IMR-90 (cell line): Measurements from ENCODE around the gene VAC14. TPM values are rescaled to one million over a fixed set of nuclear protein-coding genes. Genes with fewer than 3 reads are reported as not detected.

Experiments used
- ATAC-seq: fragments of 200-7000 bp; cut with Tn5 transposase; 2 replicates; pipeline ENCODE4 v1.9.1; 2020; ENCODE audit warnings: low read depth, mild to moderate bottlenecking, moderate library complexity
- BruUV-seq: library from RNA; stranded (reverse); fragments of 400-500 nt; replicated peaks from 2 replicates; lab custom pipeline; 2021; lab: Mats Ljungman, UMichigan
- CTCF ChIA-PET: fragments of 300-600 bp; formaldehyde crosslinking; extraction: SDS; loops from one replicate; lab custom pipeline; 2021; ENCODE audit warnings: antibody characterized with exemption; lab: Yijun Ruan, JAX
- POLR2A ChIA-PET: fragments of 300-600 bp; sonication (Branson Sonifier 250); formaldehyde crosslinking; loops from one replicate; lab custom pipeline; 2022; ENCODE audit warnings: antibody characterized with exemption; ENCODE audit not compliant: unreplicated experiment; lab: Charles Lee
- DNase-seq: peaks from one replicate; pipeline ENCODE4 v3.0.0; 2013
- H2AFZ ChIP-seq: replicated peaks from 2 replicates; pipeline ENCODE3; 2013; ENCODE audit warnings: low read length, mild to moderate bottlenecking; ENCODE audit not compliant: poor library complexity
- H2AK5ac ChIP-seq: 2 replicates; pipeline ENCODE4 v1.6.1; 2013; ENCODE audit warnings: low read depth, low read length, inconsistent platforms
- H2AK9ac ChIP-seq: replicated peaks from 2 replicates; pipeline ENCODE3; 2013; ENCODE audit warnings: mild to moderate bottlenecking, low read depth, low read length, moderate library complexity; ENCODE audit not compliant: poor library complexity
- H2BK120ac ChIP-seq: 2 replicates; pipeline ENCODE4 v1.6.1; 2013; ENCODE audit warnings: low read depth, low read length, inconsistent platforms
- H2BK15ac ChIP-seq: 3 replicates; pipeline ENCODE4 v1.6.1; 2013; ENCODE audit warnings: low read depth, low read length, inconsistent platforms
- H2BK20ac ChIP-seq: 2 replicates; pipeline ENCODE4 v1.6.1; 2013; ENCODE audit warnings: low read depth, mild to moderate bottlenecking, inconsistent platforms, low read length, moderate library complexity
- H2BK5ac ChIP-seq: 2 replicates; pipeline ENCODE4 v1.6.1; 2013; ENCODE audit warnings: mild to moderate bottlenecking, low read depth, low read length, inconsistent platforms; ENCODE audit not compliant: poor library complexity, severe bottlenecking
- H3K14ac ChIP-seq: replicated peaks from 2 replicates; pipeline ENCODE4 v1.6.1; 2013; ENCODE audit warnings: low read depth, low read length, inconsistent platforms
- H3K18ac ChIP-seq: 2 replicates; pipeline ENCODE4 v1.6.1; 2013; ENCODE audit warnings: low read depth, low read length, control low read depth
- H3K23ac ChIP-seq: 2 replicates; pipeline ENCODE4 v1.6.1; 2013; ENCODE audit warnings: low read depth, low read length, inconsistent platforms
- H3K27ac ChIP-seq: 2 replicates; pipeline ENCODE4 v1.5.1; 2013; ENCODE audit warnings: mild to moderate bottlenecking, control low read depth, low read length; ENCODE audit not compliant: insufficient read depth
- H3K27me3 ChIP-seq: 2 replicates; pipeline ENCODE4 v1.6.1; 2013; ENCODE audit warnings: low read length; ENCODE audit not compliant: control insufficient read depth, insufficient read depth
- H3K36me3 ChIP-seq: 2 replicates; pipeline ENCODE4 v1.6.1; 2013; ENCODE audit warnings: low read length, mixed read lengths; ENCODE audit not compliant: control insufficient read depth, insufficient read depth
- H3K4ac ChIP-seq: 2 replicates; pipeline ENCODE4 v1.6.1; 2013; ENCODE audit warnings: low read depth, low read length, inconsistent platforms
- H3K4me1 ChIP-seq: 2 replicates; pipeline ENCODE4 v1.6.1; 2013; ENCODE audit warnings: low read length, mixed read lengths; ENCODE audit not compliant: control insufficient read depth, insufficient read depth
- H3K4me2 ChIP-seq: 2 replicates; pipeline ENCODE4 v1.6.1; 2013; ENCODE audit warnings: low read depth, mild to moderate bottlenecking, control low read depth, low read length, moderate library complexity
- H3K4me3 ChIP-seq: 2 replicates; pipeline ENCODE4 v1.5.1; 2013; ENCODE audit warnings: low read depth, mild to moderate bottlenecking, control low read depth, low read length, moderate library complexity; ENCODE audit not compliant: insufficient read depth
- H3K56ac ChIP-seq: 2 replicates; pipeline ENCODE4 v1.6.1; 2013; ENCODE audit warnings: low read length, inconsistent platforms; ENCODE audit not compliant: insufficient read depth; ENCODE audit errors: extremely low read depth
- H3K79me1 ChIP-seq, 2 experiments: 2 replicates each; pipeline ENCODE4 v1.6.1; 2013; ENCODE audit warnings: low read length in 2 of 2, inconsistent platforms in 1 of 2, low read depth in 1 of 2
- H3K9ac ChIP-seq: 2 replicates; pipeline ENCODE4 v1.6.1; 2013; ENCODE audit warnings: low read depth, low read length, control low read depth
- H3K9me1 ChIP-seq: 2 replicates; pipeline ENCODE4 v1.6.1; 2013; ENCODE audit warnings: low read length, inconsistent platforms; ENCODE audit not compliant: insufficient read depth
- H3K9me3 ChIP-seq: 2 replicates; pipeline ENCODE4 v1.6.1; 2013; ENCODE audit warnings: low read length; ENCODE audit not compliant: control insufficient read depth, insufficient read depth
- H4K20me1 ChIP-seq: 2 replicates; pipeline ENCODE4 v1.6.1; 2013; ENCODE audit warnings: low read length, inconsistent platforms; ENCODE audit not compliant: insufficient read depth
- H4K5ac ChIP-seq: 2 replicates; pipeline ENCODE4 v1.6.1; 2013; ENCODE audit warnings: mild to moderate bottlenecking, low read depth, low read length, control low read depth
- H4K8ac ChIP-seq, 2 experiments: 2 replicates each; pipeline ENCODE4 v1.6.1; 2013; ENCODE audit warnings: low read depth in 2 of 2, low read length in 2 of 2, control low read depth in 1 of 2, inconsistent platforms in 1 of 2
- H4K91ac ChIP-seq: 2 replicates; pipeline ENCODE4 v1.6.1; 2013; ENCODE audit warnings: low read depth, low read length, inconsistent platforms; ENCODE audit not compliant: insufficient read depth
- BHLHE40 ChIP-seq: fragments of 150-350 bp; IDR thresholded peaks from 2 replicates; pipeline ENCODE4 v1.6.1; 2016; ENCODE audit warnings: mild to moderate bottlenecking, low read depth, low read length
- FOS ChIP-seq: fragments of 150-350 bp; IDR thresholded peaks from 2 replicates; pipeline ENCODE4 v1.6.1; 2016; ENCODE audit warnings: low read depth, low read length
- MAFK ChIP-seq: IDR thresholded peaks from 2 replicates; pipeline ENCODE4 v1.6.1; 2012; ENCODE audit warnings: low read depth, low read length, improper control_type of control experiment
- NFE2L2 ChIP-seq: fragments of 150-350 bp; IDR thresholded peaks from 2 replicates; pipeline ENCODE4 v1.6.1; 2016; ENCODE audit warnings: low read depth, mild to moderate bottlenecking, low read length
- RCOR1 ChIP-seq: IDR thresholded peaks from 2 replicates; pipeline ENCODE4 v1.6.1; 2012; ENCODE audit warnings: mild to moderate bottlenecking, low read length, improper control_type of control experiment; ENCODE audit not compliant: insufficient replicate concordance
- USF2 ChIP-seq: fragments of 150-350 bp; IDR thresholded peaks from 2 replicates; pipeline ENCODE4 v1.6.1; 2017; ENCODE audit warnings: mild to moderate bottlenecking, antibody characterized with exemption, low read length, low read depth
- WGBS, 2 experiments: methylation state at CpG; one replicate each; pipeline versions ENCODE4 v1.1.5 to v1.1.7; 2013; ENCODE audit warnings: missing lambda C conversion rate in 2 of 2; ENCODE audit not compliant: insufficient read length in 1 of 2; ENCODE audit errors: extremely low coverage in 2 of 2; 5-methylcytosine and 5-hydroxymethylcytosine counted together
- dilution Hi-C: fragments of 300-500 bp; cut with HindIII; formaldehyde crosslinking; loops from one replicate; pipeline ENCODE4 v1.14.3; 2018; ENCODE audit warnings: low sequenced_read_pairs; ENCODE audit not compliant: unreplicated experiment
- in situ Hi-C: fragments of 300-500 bp; cut with MboI; formaldehyde crosslinking; loops from 3 replicates; pipeline ENCODE4 v1.14.3; 2019; ENCODE audit warnings: low sequenced_read_pairs, inconsistent platforms, mixed read lengths
- intact Hi-C: fragments of 100-400 bp; cut with micrococcal nuclease; formaldehyde crosslinking; loops from 2 replicates; pipeline ENCODE4 v1.10.0; 2022
- polyA plus RNA-seq, 3 experiments: library from polyadenylated mRNA; depleted of rRNA; stranded (reverse); fragments of >200 nt; gene quantifications; 2 replicates each; pipeline ENCODE4 v1.2.3, GENCODE V29; 2012; ENCODE audit warnings: low replicate concordance in 1 of 3
- total RNA-seq: library from RNA; depleted of rRNA; stranded (reverse); fragments of >200 nt; gene quantifications from 2 replicates; pipeline ENCODE4 v1.2.3, GENCODE V29; 2012

VAC14 gene
- total and polyA plus RNA-seq, 2 of the 4 experiments (the other 2 are of a cell fraction) = 21.1 to 40.2 TPM

- no peak for DNase-seq
- peak; percentile 31 for ATAC-seq
Observed at GRCh38 chr16:70660672-70661350, 140.1 kb downstream of the VAC14 start.

More at GRCh38 chr16:70660672-70661350, 140.1 kb downstream of the VAC14 start:
- no TSS peak for BruUV-seq
- POLR2A ChIA-PET = no interaction called here
- Histone ChIP-seq H3K4ac (no peak overlapping the region), H3K56ac (no peak overlapping the region), H2BK15ac (no peak overlapping the region), H3K9me3 (no peaks in the 10 kb centered on the region), H3K27ac (no peak overlapping the region), H3K23ac (no peak overlapping the region), H4K20me1 (peaks cover 45% of the 10 kb centered on the region), H2BK5ac (no peak overlapping the region), H3K9me1 (no peaks in the 10 kb centered on the region), H2BK20ac (no peak overlapping the region), H2AK5ac (no peak overlapping the region), H3K79me1 (peaks cover 0 to 29% of the 10 kb centered on the region in 2 experiments; a peak in 3 of 4 replicates), H3K18ac (no peak overlapping the region), H2AFZ (no peak overlapping the region), H4K91ac (no peak overlapping the region), H3K4me1 (peaks cover 3% of the 10 kb centered on the region; the same call in 1 of the 2 replicates), H4K8ac (no peak overlapping the region), H3K9ac (no peak overlapping the region), H3K27me3 (no peaks in the 10 kb centered on the region), H3K14ac (no peak overlapping the region), H3K36me3 (peaks cover 37% of the 10 kb centered on the region), H2BK120ac (no peak overlapping the region), H3K4me3 (no peak overlapping the region), H2AK9ac (peak overlapping the region; percentile 24), H3K4me2 (no peak overlapping the region), H4K5ac (no peak overlapping the region)
- in situ Hi-C loops = no loop called here
- intact Hi-C loops = no loop called here
- no peak for TF ChIP-seq USF2
- TF ChIP-seq FOS = no peak
- TF ChIP-seq NFE2L2 = no peak
- no peak for TF ChIP-seq BHLHE40
- TF ChIP-seq MAFK = no peak
- no peak for TF ChIP-seq RCOR1
- 80% methylated on average over 1 of the region's 7 CpGs; no CpG with 5 or more reads in 1 of the 2 experiments for WGBS, 2 experiments
- CTCF ChIA-PET = no interaction called here
- dilution Hi-C loops = no loop called here
